ENCODE results near the gene PRKCB. TPM values are rescaled to one million over a fixed set of nuclear protein-coding genes. Genes with fewer than 3 reads are reported as not detected.

PRKCB gene
- total and polyA plus RNA-seq, 2 experiments from 2014 or later, result 3.7 to 16.4 TPM

DNA sequence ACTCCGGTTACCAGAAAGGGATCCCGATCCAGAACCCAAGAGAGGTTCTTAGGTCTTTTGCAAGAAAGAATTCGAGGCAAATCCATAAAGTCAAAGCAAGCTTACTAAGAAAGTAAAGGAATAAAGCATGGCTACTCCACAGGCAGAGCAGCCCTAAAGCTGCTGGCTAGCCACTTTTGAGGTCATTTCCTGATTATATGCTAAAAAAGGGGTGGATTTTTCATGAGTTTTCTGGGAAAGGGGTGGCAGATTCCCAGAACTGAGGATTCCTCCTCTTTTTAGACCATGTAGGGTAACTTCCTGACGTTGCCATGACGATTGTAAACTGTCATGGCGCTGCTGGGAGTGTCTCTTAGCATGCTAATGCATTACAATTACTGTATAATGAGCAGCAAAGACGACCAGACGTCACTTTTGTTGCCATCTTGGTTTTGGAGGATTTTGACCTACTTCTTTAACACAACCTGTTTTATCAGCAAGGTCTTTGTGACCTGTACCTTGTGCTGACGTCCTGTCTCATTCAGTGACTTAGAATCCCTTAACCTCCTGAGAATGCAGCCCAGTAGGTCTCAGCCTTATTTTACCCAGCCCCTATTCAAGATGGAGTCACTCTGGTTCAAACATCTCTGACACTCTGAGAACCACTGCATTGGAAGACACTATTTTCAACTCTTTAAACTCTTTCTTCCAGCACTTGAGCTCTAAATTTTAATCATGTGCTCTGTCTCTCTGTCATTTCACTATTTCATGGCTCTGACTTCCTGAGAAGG lies 216.7 kb downstream of the PRKCB start:
- Mint-ChIP-seq H3K4me1 (peaks cover 45% of the 10 kb centered on the region), H3K36me3 (ENCODE audit: low read depth) (no peaks in the 10 kb centered on the region), H3K27ac (no peak overlapping the region), H3K27me3 (ENCODE audit: insufficient read depth, low read depth, poor library complexity) (peaks cover 8% of the 10 kb centered on the region), H3K4me3 (no peak overlapping the region), H3K9me3 (no peaks in the 10 kb centered on the region)
- Histone ChIP-seq H4K20me1 (replicated peaks; ENCODE audit: insufficient read depth) (no peaks in the 10 kb centered on the region), H3F3A (replicated peaks; ENCODE audit: low read depth) (0 out of 2 replicates have a peak, but pooled peaks cover 5% of the 10 kb centered on the region), H3K27ac (ENCODE audit: low read depth) (no peak overlapping the region), H3K4me3 (no peak overlapping the region), H3K36me3 (ENCODE audit: insufficient read depth) (no peaks in the 10 kb centered on the region), H3K9me2 (ENCODE audit: insufficient read depth) (no peaks in the 10 kb centered on the region), H3K79me2 (replicated peaks; ENCODE audit: insufficient read depth) (no peaks in the 10 kb centered on the region), H3K4me2 (0 out of 2 replicates have a peak overlapping the region, but pooled peaks have one; percentile 17), H2AFZ (no peak overlapping the region), H3K4me1 (ENCODE audit: insufficient read depth) (peaks cover 23% of the 10 kb centered on the region), H3K27me3 (ENCODE audit: insufficient read depth) (no peaks in the 10 kb centered on the region)
- DNase-seq (ENCODE audit: low spot score), result peak; percentile 68
- TF ChIP-seq, protein P1, sequence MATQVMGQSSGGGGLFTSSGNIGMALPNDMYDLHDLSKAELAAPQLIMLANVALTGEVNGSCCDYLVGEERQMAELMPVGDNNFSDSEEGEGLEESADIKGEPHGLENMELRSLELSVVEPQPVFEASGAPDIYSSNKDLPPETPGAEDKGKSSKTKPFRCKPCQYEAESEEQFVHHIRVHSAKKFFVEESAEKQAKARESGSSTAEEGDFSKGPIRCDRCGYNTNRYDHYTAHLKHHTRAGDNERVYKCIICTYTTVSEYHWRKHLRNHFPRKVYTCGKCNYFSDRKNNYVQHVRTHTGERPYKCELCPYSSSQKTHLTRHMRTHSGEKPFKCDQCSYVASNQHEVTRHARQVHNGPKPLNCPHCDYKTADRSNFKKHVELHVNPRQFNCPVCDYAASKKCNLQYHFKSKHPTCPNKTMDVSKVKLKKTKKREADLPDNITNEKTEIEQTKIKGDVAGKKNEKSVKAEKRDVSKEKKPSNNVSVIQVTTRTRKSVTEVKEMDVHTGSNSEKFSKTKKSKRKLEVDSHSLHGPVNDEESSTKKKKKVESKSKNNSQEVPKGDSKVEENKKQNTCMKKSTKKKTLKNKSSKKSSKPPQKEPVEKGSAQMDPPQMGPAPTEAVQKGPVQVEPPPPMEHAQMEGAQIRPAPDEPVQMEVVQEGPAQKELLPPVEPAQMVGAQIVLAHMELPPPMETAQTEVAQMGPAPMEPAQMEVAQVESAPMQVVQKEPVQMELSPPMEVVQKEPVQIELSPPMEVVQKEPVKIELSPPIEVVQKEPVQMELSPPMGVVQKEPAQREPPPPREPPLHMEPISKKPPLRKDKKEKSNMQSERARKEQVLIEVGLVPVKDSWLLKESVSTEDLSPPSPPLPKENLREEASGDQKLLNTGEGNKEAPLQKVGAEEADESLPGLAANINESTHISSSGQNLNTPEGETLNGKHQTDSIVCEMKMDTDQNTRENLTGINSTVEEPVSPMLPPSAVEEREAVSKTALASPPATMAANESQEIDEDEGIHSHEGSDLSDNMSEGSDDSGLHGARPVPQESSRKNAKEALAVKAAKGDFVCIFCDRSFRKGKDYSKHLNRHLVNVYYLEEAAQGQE (IDR thresholded peaks at IDR 0.05; ENCODE audit: unreplicated experiment), result no peak
- TF ChIP-seq ZNF114 (CRISPR knock-in tag; IDR thresholded peaks at IDR 0.05) (no peak), POLR2AphosphoS5 (IDR thresholded peaks at IDR 0.05; ENCODE audit: low read depth) (no peak), JUNB (IDR thresholded peaks at IDR 0.05; ENCODE audit: unreplicated experiment) (no peak), EZH2 (IDR thresholded peaks at IDR 0.05; ENCODE audit: low read depth, unreplicated experiment) (no peak), CREB1 (CRISPR knock-in tag; IDR thresholded peaks at IDR 0.05; ENCODE audit: low read depth) (no peak), ZNF331 (CRISPR knock-in tag; IDR thresholded peaks at IDR 0.05; ENCODE audit: low read depth) (no peak), STAT1 (IDR thresholded peaks at IDR 0.05; ENCODE audit: unreplicated experiment) (no peak)
- TF ChIP-seq, protein P2, sequence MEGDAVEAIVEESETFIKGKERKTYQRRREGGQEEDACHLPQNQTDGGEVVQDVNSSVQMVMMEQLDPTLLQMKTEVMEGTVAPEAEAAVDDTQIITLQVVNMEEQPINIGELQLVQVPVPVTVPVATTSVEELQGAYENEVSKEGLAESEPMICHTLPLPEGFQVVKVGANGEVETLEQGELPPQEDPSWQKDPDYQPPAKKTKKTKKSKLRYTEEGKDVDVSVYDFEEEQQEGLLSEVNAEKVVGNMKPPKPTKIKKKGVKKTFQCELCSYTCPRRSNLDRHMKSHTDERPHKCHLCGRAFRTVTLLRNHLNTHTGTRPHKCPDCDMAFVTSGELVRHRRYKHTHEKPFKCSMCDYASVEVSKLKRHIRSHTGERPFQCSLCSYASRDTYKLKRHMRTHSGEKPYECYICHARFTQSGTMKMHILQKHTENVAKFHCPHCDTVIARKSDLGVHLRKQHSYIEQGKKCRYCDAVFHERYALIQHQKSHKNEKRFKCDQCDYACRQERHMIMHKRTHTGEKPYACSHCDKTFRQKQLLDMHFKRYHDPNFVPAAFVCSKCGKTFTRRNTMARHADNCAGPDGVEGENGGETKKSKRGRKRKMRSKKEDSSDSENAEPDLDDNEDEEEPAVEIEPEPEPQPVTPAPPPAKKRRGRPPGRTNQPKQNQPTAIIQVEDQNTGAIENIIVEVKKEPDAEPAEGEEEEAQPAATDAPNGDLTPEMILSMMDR (conservative IDR thresholded peaks at IDR 0.05; ENCODE audit: low read depth in 2 of 2), result no peak
- TF ChIP-seq, protein P3, sequence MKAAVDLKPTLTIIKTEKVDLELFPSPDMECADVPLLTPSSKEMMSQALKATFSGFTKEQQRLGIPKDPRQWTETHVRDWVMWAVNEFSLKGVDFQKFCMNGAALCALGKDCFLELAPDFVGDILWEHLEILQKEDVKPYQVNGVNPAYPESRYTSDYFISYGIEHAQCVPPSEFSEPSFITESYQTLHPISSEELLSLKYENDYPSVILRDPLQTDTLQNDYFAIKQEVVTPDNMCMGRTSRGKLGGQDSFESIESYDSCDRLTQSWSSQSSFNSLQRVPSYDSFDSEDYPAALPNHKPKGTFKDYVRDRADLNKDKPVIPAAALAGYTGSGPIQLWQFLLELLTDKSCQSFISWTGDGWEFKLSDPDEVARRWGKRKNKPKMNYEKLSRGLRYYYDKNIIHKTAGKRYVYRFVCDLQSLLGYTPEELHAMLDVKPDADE (IDR thresholded peaks at IDR 0.05), result no peak
- ATAC-seq, result no peak
